HG02798 (cell line): ENCODE data around the gene TRMT2B.
"Not testable (repeated sequence)": the region's sequence is repeated elsewhere in the genome, so short reads cannot be mapped to it uniquely, and the experiment has no call there.

ENCODE experiments used
- ATAC-seq: cut with Tn5 transposase; IDR thresholded peaks from one replicate; pipeline ENCODE4 v1.9.1; 2021; ENCODE audit warnings: mild to moderate bottlenecking; ENCODE audit not compliant: unreplicated experiment, poor library complexity

Gene TRMT2B, protein sequence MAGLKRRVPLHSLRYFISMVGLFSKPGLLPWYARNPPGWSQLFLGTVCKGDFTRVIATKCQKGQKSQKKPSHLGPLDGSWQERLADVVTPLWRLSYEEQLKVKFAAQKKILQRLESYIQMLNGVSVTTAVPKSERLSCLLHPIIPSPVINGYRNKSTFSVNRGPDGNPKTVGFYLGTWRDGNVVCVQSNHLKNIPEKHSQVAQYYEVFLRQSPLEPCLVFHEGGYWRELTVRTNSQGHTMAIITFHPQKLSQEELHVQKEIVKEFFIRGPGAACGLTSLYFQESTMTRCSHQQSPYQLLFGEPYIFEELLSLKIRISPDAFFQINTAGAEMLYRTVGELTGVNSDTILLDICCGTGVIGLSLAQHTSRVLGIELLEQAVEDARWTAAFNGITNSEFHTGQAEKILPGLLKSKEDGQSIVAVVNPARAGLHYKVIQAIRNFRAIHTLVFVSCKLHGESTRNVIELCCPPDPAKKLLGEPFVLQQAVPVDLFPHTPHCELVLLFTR

DNA sequence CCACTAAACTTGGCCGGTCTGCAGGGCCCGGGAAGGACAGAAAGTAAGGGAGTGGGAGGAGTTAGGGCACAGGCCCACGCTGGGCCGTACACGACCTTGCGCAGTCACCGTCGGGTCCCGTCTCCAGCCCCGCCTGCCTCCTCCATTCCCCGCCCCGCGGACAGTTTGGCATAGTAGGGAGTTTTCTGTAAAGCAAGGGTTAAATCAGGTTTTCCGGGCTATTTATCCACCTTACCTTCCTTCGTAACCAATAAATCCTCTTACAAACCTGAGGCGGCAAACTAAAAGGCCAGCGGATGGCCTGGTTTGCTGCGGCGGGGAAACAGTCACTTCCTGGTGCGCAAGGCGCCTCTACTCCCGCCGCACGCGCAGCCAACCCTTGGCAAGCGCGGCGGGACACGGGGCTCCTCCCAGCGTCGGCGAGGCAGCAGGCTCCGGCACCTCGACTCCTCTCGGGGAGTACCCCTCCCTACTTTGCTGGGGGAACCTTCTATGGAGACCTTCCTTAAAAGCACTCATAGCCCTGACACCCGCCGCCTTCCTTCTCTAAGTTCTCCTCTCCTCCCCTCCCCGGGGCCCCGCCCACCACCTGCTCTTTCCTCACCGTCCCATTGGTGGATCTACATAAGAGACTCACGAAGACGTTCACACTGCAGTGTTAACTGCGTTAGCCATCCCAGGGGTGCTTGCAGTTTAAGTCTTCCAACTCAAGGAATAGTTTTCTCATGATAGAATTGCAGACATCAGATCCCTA, at the start of gene TRMT2B:
Gene TRMT2B (minus strand): TSS at position 563 of the 754 bp plus-strand sequence. CDS start 9,822 bp downstream, outside the sequence.
- ATAC-seq = peak; percentile 95

DNA sequence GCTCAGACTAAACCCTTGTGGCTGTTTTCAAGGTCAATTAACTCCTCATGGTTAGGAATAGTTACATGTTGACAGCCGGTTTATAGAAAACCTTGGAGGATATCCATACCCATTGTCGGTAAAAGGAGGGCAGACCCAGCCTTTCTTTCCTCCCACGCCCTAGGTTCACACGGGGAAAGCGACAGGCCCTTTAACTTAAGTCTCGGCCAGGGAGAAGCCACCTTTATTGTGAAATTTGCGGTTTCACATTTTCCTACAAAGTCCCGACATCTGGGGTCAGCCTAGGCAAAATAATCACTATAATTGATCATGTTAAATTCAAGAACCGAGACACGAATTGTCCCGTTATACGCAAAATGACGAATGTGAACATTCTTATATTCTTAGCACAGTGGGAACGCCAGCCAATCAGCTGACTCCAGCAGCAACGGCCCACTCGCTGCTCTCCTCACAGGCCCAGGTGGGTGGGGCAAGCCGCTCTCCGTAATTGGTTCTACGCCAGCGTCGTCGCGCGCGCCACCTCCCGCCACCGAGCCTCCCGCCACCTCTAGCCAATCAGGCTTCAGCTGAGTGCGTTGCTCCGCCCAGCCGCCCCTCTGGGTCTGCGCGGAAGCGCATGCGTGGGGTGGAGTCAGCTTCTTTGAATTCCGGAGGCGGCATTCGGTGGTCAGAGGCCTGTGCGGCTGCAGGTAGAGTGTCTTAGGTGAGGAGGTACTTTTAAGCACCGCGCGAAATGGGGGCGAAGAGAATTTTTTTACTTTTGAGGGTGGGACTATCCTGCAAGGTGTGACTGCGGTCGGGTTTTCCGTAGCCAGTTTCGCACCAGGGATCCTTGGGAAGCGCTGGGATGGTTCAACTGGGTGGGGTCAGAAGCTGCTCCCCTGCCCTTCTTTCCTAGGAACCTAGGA, 45.9 kb upstream of the TRMT2B start, which contains the start of gene CENPI:
Gene CENPI (plus strand): TSS at position 659 of the 908 bp plus-strand sequence. CDS start 2,867 bp downstream, outside the sequence.
- ATAC-seq = peak; percentile 99

DNA sequence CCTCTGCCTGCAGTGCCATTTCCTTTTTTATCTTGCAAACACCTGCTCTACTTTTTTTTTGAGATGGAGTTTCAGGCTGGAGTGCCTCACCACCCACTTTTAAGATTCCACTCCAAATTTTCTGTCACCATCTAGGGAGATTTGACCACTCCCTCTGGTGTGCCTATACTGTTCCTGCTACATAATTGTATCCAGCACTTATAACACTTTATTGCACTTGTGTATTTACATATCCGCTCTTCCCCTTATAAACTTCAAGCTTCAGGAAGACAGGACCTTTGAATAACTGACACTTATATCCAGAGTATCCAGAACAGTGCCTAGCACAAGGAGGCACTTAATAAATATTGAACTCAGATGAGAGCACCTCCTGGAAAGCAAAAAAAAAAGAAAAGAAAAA, 39.9 kb upstream of the TRMT2B start:
- ATAC-seq = no peak

DNA sequence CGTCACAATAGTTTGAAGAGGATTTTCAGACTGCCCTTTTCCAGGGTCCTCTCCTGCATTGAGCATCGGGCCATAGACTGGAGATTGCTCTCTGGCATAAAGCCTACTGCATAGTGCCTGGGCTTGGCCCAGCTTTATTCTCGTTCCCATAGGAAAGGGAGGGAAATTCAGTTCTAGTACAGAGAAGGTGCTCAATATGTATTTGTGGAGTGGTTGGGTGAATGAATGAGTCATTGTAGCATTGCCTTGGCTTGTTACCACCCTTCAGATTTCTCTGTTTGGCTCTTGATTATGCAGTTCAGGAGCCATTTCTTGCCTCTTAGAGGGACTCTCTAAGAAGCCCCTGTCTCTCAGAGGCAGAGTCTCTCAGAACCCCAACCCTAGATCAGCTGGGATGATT, 29.3 kb upstream of the TRMT2B start:
- no peak for ATAC-seq

DNA sequence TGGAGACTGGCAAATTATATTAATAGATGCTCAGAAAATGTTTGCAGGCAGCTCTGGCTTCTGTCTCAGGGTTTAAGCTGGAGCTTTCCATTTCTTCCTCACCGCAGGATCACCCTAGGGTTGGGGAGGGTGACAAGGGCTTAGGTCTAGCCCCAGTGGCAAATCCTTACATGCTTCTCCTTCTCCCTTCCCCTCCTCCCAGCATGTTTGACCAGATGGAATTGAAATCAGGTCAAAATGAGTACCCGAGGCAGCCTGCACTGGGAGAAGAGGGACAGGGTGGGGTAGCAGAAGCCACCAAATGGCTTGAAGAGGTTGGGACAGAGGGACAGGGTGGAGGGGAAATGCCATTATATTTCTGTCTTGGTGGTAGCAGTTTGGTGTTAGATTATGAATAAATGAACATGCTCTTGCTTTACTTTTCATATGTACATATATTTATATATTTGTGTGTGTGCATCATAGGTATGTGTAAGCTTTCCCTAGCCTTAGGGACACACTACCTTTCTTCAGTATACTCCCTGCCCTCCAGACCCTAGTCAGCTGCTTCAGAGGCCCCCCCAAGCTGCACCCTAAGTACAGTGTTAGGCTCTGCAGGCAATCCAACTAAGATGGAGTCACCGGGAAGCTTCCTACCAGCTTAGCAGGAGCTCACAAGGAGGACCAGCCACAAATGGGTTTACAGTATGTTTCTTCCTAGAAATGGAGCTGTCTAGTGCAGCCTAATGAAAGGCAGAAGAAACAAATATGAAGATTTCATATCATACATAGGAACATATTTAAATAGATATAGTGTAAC, 28.6 kb upstream of the TRMT2B start:
- no peak for ATAC-seq

DNA sequence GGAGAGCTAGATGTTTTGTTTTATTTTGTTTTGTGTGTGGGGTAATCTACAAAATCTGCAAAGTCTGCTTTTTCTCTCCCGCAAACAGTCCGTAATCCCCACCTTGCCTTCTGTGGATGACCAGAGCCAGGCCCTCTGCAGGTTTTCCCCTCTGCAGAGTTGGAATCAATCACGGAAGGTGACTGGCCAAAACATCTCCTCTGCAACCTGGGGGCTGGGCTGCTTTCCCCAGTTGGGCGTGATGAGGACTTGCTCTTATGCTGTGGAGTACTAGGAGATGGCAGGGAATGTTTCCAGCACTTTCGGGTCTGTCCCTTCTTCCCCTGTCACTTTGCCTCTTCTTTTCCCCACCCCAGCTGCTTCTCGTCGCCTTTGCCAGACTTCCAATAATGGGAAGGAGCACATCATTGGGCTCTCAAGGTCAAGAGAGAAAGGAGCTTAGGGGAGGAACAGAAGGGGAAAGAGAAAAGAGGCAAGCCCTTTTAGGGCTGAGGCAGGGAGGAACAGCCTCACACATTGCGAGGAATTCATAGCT, 27.9 kb upstream of the TRMT2B start:
- ATAC-seq = no peak

DNA sequence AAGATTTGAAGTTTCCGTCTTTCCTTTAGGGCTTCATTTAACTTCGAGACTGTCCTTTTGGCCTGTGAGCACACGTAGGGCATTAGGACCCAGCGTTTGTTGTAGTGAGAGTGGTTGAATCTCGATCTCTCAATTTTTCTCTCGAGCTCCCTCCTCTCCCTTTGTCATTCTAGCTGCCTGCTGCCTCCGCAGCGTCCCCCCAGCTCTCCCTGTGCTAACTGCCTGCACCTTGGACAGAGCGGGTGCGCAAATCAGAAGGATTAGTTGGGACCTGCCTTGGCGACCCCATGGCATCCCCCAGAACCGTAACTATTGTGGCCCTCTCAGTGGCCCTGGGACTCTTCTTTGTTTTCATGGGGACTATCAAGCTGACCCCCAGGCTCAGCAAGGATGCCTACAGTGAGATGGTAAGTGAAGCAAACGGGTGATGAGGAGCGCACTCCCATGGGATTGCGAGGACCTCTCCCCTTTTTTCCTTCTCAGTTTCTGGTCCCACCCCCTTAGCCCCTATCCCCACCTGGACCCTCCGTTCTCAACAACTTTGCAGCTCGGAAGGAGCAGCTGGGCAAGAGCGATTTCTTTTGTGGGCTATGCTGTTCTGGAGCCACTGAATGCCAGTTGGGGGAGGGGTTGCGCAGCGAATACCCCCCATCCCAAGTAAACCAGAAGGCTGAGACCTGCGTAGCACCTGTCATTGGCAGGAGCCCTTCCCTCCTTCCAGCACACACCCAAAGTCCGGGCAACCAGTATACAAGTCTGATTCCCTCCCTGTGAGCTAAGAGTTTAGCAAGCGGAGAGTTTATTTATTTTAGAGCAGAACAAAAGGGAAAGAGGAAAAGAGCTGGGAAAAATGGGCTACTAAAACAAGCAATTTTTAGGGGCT, 27.0 kb upstream of the TRMT2B start, which contains the start of gene TMEM35A:
Gene TMEM35A (plus strand): TSS at position 164 of the 883 bp plus-strand sequence. CDS start 124 bp downstream, at position 288.
- ATAC-seq = no peak

DNA sequence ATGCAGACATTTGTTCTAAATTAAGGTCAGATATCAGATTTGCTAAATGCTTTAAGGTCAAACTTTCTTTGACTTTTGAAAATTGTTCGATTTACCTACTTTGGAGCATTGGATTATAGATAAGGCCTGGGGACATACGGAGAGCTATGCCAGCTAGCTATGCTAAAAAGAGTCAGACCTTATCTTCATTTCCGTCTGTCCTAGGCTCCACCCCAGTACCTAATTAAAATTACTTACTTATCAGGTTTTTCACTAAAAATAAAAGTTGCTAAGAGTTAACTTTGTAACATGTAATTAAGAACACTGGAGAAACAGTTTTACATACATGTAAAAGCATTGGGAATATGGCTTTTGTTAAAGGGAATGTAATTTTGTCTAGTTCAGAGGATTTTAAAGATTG, 19.7 kb upstream of the TRMT2B start:
- no peak for ATAC-seq

DNA sequence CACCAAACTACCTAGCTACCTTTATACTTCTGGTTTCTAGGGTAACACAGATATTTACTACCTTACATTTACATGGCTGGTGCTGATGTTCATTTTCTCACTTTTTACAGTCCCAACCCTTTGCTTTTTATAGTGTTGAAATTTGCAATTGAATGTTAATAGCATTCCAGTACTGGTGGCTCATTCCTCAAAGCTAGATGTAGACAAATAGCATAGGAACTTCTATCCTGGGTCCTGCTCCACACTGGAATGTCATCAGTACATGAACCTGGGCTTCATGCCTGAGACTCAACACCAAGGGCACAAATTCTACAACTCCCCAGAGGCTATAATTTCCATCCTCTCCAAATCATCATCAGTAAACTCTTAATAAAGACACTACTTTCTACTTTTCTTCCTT, 10.3 kb upstream of the TRMT2B start:
- no peak for ATAC-seq

DNA sequence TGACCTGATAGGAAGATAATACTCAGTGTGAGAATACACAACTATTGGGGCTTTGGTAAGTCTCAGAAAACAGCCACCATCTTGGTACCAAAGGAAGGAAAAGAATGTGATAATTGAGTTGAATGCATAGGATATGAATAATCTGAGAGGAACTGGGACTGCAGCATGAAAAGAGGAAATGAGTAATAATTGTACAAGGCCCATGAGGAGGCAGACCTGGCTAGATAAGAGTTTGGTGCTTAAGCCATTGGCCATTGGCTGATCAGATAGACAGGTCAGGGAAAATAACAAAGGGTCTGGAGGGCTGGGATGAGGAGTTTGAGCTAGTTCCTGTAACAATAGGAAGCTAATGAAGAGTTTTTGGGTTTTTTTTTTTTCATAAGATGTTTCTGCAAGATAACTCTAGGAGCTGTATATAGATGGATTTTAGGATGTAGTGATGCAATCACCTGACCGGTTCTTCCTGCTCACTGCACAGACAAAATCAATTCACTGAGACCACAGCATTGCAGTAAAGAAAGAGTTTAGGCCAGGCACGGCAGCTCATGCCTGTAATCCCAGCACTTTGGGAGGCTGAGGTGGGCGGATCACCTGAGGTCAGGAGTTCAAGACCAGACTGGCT, 5.3 kb upstream of the TRMT2B start:
- peak; percentile 79 for ATAC-seq

DNA sequence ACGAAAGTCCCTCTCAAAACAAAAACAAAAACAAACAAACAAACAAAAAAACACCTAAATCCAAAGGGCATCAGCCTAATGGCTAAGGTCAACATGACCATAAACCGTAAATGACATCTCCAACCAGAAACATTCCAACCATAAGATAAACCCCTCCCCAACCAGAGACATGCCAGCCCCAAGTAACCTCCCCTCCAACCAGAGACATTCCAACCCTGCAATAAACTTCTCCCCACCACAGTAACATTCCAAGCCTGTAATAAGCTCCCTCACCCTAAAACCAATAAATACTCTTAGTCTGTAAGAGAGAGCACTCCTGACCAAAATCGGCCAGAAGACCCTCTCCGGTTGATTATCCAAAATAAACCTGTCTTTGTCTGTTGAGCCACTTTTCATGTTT, 4.6 kb upstream of the TRMT2B start:
- ATAC-seq = not testable (repeated sequence)

DNA sequence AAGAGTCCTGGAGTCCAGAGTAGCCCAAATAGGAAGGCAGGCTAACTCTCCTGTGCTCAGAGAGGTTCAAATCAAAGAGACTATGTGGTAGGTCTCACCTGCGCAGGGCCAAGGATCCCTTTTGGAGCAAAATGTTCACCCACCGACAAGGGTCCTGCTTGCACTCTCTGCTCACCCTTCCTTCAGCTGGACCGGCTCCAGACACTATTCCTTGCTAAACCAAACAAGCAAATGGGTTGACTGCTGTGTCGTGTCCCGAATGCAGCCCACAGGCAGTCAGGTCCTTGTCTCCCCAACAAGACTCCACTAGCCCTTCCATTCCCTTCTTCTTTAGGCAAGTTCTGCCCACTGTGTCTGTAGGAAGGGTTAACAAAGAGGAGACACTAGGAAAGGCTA, 760 bp downstream of the TRMT2B start:
- ATAC-seq = no peak

DNA sequence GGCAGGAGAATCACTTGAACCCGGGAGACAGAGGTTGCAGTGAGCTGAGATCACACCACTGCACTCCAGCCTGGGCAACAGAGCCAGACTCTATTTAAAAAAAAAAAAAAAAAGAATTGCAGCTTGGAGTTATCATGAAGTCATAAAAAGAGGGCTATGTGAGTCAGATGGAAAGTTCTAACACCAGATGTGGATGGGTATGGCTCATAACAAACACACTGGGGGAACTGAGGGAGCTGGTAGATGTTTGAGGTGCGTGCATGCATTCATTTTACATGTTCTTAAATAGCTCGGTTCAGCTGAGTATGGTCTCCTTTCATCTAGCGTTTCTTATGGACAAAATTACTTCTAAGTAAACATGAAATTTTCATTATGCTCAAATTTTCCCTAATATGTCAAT, 11.7 kb downstream of the TRMT2B start:
- no peak for ATAC-seq

DNA sequence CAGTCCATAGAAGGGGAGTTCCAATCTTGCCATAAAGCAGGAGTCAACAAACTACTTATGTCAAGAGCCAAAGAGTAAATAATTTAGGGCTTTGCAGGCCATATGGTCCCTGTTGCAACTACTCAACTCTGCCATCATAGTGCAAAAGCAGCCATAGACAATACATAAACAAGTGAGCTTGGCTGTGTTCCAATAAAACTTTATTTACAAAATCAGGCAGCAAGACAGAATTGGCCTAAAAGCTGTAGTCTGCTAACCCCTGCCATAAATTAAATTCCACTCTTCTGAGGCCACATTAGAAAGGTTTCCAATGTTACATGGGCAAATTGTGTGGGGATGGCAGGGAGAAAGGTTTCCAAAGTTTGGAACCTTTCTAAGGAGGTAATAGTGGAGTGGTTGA, 14.7 kb downstream of the TRMT2B start:
- no peak for ATAC-seq

DNA sequence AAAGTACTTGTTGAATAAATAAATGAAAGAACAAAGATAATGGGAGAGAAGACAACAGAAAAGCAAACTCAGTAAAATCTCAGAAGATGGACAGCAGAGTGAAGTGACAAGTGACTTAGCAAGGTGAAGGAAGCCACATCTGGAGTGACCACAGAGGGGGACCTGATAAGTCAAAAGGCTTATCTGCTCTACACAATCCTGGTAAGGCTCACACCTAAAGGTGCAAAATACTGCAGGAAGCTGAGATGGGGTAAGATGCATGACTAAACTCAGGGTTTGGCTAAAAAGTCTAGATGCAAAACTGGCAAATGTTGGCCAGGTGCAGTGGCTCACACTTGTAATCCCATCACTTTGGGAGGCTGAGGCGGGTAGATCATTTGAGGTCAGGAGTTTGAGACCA, 22.2 kb downstream of the TRMT2B start:
- ATAC-seq = no peak

DNA sequence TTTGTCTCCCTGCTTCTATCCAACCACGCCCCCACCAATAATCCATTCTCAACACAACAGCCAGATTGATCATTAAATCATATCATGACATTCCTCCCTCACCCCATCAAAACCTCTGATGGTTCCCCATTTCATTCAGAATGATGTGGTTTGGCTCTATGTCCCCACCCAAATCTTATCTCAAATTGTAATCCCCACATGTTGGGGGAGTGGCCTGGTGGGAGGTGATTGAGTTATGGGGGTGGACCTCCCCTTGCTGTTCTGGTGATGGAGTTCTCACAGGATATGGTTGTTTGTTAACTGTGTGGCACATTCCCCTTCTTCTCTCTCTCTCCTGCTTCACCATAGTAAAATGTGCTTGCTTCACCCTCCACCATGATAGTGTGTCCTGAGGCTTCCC, 23.3 kb downstream of the TRMT2B start:
- ATAC-seq = no peak

DNA sequence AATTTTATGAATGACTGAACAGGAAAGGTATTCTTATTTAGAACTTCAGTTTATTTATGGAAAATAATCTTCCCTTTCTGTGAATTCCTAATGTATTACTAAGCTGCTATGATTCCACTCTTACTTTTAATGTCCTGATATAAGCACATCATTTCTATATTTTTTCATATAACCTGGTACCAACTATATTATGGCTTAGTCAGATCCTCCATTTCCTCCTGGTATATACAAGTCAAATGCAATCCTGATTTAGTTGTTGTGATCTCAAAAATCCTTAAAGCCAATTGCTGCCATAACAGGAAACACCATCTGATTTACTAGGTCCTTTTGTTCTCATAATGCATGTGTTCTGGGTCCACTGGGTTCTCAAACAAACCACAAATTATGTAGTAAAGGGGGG, 26.8 kb downstream of the TRMT2B start:
- ATAC-seq = no peak

DNA sequence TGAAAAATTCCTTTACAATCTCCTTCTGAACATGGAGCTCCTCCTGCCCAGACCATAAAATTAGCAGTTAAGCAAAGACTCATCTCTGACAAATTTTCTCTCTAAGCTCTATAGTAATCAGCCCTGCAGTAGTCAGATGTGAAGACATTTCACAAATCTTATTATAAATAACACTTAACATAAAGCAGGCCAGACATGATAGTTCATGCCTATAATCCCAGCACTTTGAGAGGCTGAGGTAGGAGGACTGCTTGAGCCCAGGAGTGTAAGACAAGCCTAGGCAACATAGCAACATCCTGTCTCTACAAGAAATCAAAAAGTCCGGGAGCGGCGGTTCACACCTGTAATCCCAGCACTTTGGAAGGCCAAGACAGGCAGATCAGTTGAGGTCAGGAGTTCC, 29.9 kb downstream of the TRMT2B start:
- no peak for ATAC-seq
